Measurements from ENCODE around the gene NEGR1. TPM values are rescaled to one million over a fixed set of nuclear protein-coding genes. Genes with fewer than 3 reads are reported as not detected.

The NEGR1 gene
- total and polyA plus RNA-seq, 7 donors: 0.69 to 69.2 (median 42.5) TPM

- H3K27me3 ChIP-seq: no peaks in the 10 kb centered on the region
- no peak for TF ChIP-seq EP300 (IDR thresholded peaks at IDR 0.05)
- no peak for TF ChIP-seq CTCF (IDR thresholded peaks at IDR 0.05)
- no peak for TF ChIP-seq POLR2AphosphoS5 (IDR thresholded peaks at IDR 0.05)
- no peak for TF ChIP-seq POLR2A (IDR thresholded peaks at IDR 0.05)
- H3K27ac ChIP-seq: no peak overlapping the region
- WGBS, 2 donors: 21 to 61% methylated on average over 4 of the region's 4 CpGs
- H3K36me3 ChIP-seq: no peaks in the 10 kb centered on the region
- H3K4me3 ChIP-seq: no peak overlapping the region
- no peaks in the 10 kb centered on the region for H3K9me3 ChIP-seq
- DNase-seq: no peak
- H3K4me1 ChIP-seq: no peaks in the 10 kb centered on the region
- intact Hi-C loops (cut with DNase I): no loop called here
These were observed 458.5 kb downstream of the NEGR1 start for GRCh38 chr1:71823708-71824305.

- no peak for TF ChIP-seq POLR2A (IDR thresholded peaks at IDR 0.05)
- no peak for TF ChIP-seq POLR2AphosphoS5 (IDR thresholded peaks at IDR 0.05)
- no peak for TF ChIP-seq EP300 (IDR thresholded peaks at IDR 0.05)
- TF ChIP-seq CTCF (IDR thresholded peaks at IDR 0.05): no peak
- Histone ChIP-seq H3K4me3 (no peak overlapping the region), H3K4me1 (peaks cover 0 to 7% (median 3%) of the 10 kb centered on the region in 4 donors), H3K36me3 (no peaks in the 10 kb centered on the region), H3K27ac (no peak overlapping the region), H3K9me3 (no peaks in the 10 kb centered on the region), H3K27me3 (no peaks in the 10 kb centered on the region)
- intact Hi-C loops (cut with DNase I): no loop called here
- DNase-seq: no peak
- 89 to 91% methylated on average over 4 of the region's 4 CpGs for WGBS, 2 donors
These were observed 465.3 kb downstream of the NEGR1 start for GRCh38 chr1:71817028-71817427.

GRCh38 chr1:71809085-71809484, 473.3 kb downstream of the NEGR1 start:
- no peak overlapping the region for H3K4me3 ChIP-seq
- no peaks in the 10 kb centered on the region for H3K4me1 ChIP-seq
- intact Hi-C loops (cut with DNase I): no loop called here
- no peaks in the 10 kb centered on the region for H3K27me3 ChIP-seq
- no peaks in the 10 kb centered on the region for H3K36me3 ChIP-seq
- H3K9me3 ChIP-seq: no peaks in the 10 kb centered on the region
- no peak for TF ChIP-seq CTCF (IDR thresholded peaks at IDR 0.05)
- TF ChIP-seq POLR2AphosphoS5 (IDR thresholded peaks at IDR 0.05): no peak
- TF ChIP-seq POLR2A (IDR thresholded peaks at IDR 0.05): no peak
- no peak for TF ChIP-seq EP300 (IDR thresholded peaks at IDR 0.05)
- H3K27ac ChIP-seq: no peak overlapping the region
- no peak for DNase-seq
- WGBS, 2 donors: 33 to 68% methylated on average over 3 of the region's 3 CpGs

GRCh38 chr1:71804140-71804539, 478.2 kb downstream of the NEGR1 start:
- intact Hi-C loops (cut with DNase I): no loop called here
- H3K9me3 ChIP-seq: no peaks in the 10 kb centered on the region
- DNase-seq: no peak
- no peak for TF ChIP-seq POLR2A (IDR thresholded peaks at IDR 0.05)
- TF ChIP-seq POLR2AphosphoS5 (IDR thresholded peaks at IDR 0.05): no peak
- no peak for TF ChIP-seq EP300 (IDR thresholded peaks at IDR 0.05)
- no peak for TF ChIP-seq CTCF (IDR thresholded peaks at IDR 0.05)
- no peaks in the 10 kb centered on the region for H3K27me3 ChIP-seq
- H3K4me1 ChIP-seq: no peaks in the 10 kb centered on the region
- H3K4me3 ChIP-seq: no peak overlapping the region
- no peak overlapping the region for H3K27ac ChIP-seq
- no peaks in the 10 kb centered on the region for H3K36me3 ChIP-seq
- 87 to 95% methylated on average over 2 of the region's 2 CpGs for WGBS, 2 donors

GRCh38 chr1:71796006-71796405, 486.3 kb downstream of the NEGR1 start:
- Histone ChIP-seq H3K36me3 (no peaks in the 10 kb centered on the region), H3K27me3 (no peaks in the 10 kb centered on the region), H3K27ac (no peak overlapping the region), H3K4me1 (peaks cover 0 to 16% (median 1%) of the 10 kb centered on the region in 4 donors), H3K4me3 (no peak overlapping the region), H3K9me3 (no peaks in the 10 kb centered on the region)
- intact Hi-C loops (cut with DNase I): no loop called here
- DNase-seq: no peak
- no peak for TF ChIP-seq CTCF (IDR thresholded peaks at IDR 0.05)
- no peak for TF ChIP-seq POLR2AphosphoS5 (IDR thresholded peaks at IDR 0.05)
- no peak for TF ChIP-seq EP300 (IDR thresholded peaks at IDR 0.05)
- no peak for TF ChIP-seq POLR2A (IDR thresholded peaks at IDR 0.05)
